ENCODE measurements around the gene LARGE1.

DNA sequence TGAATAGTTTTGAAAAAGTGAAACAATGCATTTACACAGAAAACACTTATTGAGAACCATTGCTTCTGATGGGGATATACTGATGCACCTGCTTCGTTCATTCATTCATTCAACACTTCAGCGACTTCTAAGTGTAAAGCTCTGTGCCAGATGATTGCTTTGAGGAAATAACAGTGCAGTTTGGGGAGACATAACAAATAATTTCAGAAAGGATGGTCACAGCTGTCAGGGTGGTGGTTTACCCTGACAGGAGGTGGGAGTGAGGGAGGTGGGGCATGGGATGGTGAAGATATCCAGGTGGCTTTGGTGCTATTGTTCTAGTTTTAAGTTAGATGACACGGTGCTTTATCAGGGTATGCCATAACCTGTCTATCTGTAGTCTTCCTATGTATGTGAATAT, 344.1 kb downstream of the LARGE1 start:
- TF ChIP-seq, protein P1, sequence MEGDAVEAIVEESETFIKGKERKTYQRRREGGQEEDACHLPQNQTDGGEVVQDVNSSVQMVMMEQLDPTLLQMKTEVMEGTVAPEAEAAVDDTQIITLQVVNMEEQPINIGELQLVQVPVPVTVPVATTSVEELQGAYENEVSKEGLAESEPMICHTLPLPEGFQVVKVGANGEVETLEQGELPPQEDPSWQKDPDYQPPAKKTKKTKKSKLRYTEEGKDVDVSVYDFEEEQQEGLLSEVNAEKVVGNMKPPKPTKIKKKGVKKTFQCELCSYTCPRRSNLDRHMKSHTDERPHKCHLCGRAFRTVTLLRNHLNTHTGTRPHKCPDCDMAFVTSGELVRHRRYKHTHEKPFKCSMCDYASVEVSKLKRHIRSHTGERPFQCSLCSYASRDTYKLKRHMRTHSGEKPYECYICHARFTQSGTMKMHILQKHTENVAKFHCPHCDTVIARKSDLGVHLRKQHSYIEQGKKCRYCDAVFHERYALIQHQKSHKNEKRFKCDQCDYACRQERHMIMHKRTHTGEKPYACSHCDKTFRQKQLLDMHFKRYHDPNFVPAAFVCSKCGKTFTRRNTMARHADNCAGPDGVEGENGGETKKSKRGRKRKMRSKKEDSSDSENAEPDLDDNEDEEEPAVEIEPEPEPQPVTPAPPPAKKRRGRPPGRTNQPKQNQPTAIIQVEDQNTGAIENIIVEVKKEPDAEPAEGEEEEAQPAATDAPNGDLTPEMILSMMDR (IDR thresholded peaks at IDR 0.05 in 8 of 11, conservative IDR thresholded peaks at IDR 0.05 in 3 of 11), result no peak
- TF ChIP-seq POLR2A (IDR thresholded peaks at IDR 0.05), result no peak
